Activated B cell treated with CpG ODN at 0.5 μM for 24 hours (primary cell): ENCODE measurements around the gene TNNI2. TPM values are rescaled to one million over a fixed set of nuclear protein-coding genes. Genes with fewer than 3 reads are reported as not detected.

Source experiments
- ATAC-seq: fragments of 200-7000 bp; cut with Tn5 transposase; one replicate; pipeline ENCODE4 v1.10.0; 2021; ENCODE audit warnings: low read depth, mild to moderate bottlenecking, moderate library complexity
- CTCF ChIA-PET: fragments of 350-600 bp; sonication (Branson Sonifier 250); formaldehyde crosslinking; loops from one replicate; lab custom pipeline; 2021; ENCODE audit warnings: antibody characterized with exemption; lab: Charles Lee
- POLR2A ChIA-PET: fragments of 350-600 bp; sonication (Branson Sonifier 250); formaldehyde crosslinking; loops from one replicate; lab custom pipeline; 2021; ENCODE audit warnings: antibody characterized with exemption; lab: Charles Lee
- DNase-seq: peaks from one replicate; pipeline ENCODE4 v3.0.0; 2022
- H3K27ac Mint-ChIP-seq: one replicate; pipeline ENCODE4 v1.8.0; 2020; ENCODE audit warnings: mixed read lengths
- H3K27me3 Mint-ChIP-seq: one replicate; pipeline ENCODE4 v1.8.0; 2021; ENCODE audit warnings: mixed read lengths
- H3K36me3 Mint-ChIP-seq: one replicate; pipeline ENCODE4 v1.8.0; 2021; ENCODE audit warnings: low read depth, mixed read lengths
- H3K4me1 Mint-ChIP-seq: one replicate; pipeline ENCODE4 v1.8.0; 2021; ENCODE audit warnings: mixed read lengths
- H3K4me3 Mint-ChIP-seq: one replicate; pipeline ENCODE4 v1.8.0; 2020; ENCODE audit warnings: mild to moderate bottlenecking, mixed read lengths
- H3K9me3 Mint-ChIP-seq: one replicate; pipeline ENCODE4 v1.8.0; 2020; ENCODE audit warnings: mixed read lengths
- CTCF ChIP-seq: fragments of 200-600 bp; IDR thresholded peaks from one replicate; pipeline ENCODE4 v1.8.0; 2022; ENCODE audit warnings: antibody characterized with exemption, mild to moderate bottlenecking
- intact Hi-C: fragments of 100-400 bp; cut with micrococcal nuclease; formaldehyde crosslinking; loops from one replicate; pipeline ENCODE4 v1.15.1; 2024
- total RNA-seq: library from RNA; stranded (reverse); gene quantifications from 2 replicates; pipeline ENCODE4 v1.2.3, GENCODE V29; 2022

Gene TNNI2
- total RNA-seq, 1 donor from 2014 or later = 1.0 TPM

GRCh38 chr11:1830322-1831223 is 8.2 kb upstream of the TNNI2 start:
- no peaks in the 10 kb centered on the region for H3K36me3 Mint-ChIP-seq
- no peak overlapping the region for H3K4me3 Mint-ChIP-seq
- TF ChIP-seq CTCF = no peak
- DNase-seq (no peak), ATAC-seq (no peak)
- H3K27me3 Mint-ChIP-seq = peaks cover 20% of the 10 kb centered on the region
- CTCF ChIA-PET = interaction anchor here (0.8 to 9.6 kb wide), 3 partner anchors 137 to 177 kb away, joined by 3 to 252 read pairs (median 61); no protein-coding TSS in a partner anchor
- no peaks in the 10 kb centered on the region for H3K9me3 Mint-ChIP-seq
- H3K27ac Mint-ChIP-seq = no peak overlapping the region
- POLR2A ChIA-PET = no interaction called here
- no peaks in the 10 kb centered on the region for H3K4me1 Mint-ChIP-seq
- intact Hi-C loops = no loop called here

- POLR2A ChIA-PET = interaction anchor here (0.8 to 2.1 kb wide), 2 partner anchors 136 to 138 kb away, joined by 3 to 19 read pairs; no protein-coding TSS in a partner anchor
- no peaks in the 10 kb centered on the region for H3K9me3 Mint-ChIP-seq
- CTCF ChIA-PET = interaction anchor here (0.9 to 9.6 kb wide), 11 partner anchors 7 to 319 kb away, joined by 3 to 252 read pairs (median 8); no protein-coding TSS in a partner anchor
- peaks cover 20% of the 10 kb centered on the region for H3K27me3 Mint-ChIP-seq
- no peak overlapping the region for H3K27ac Mint-ChIP-seq
- ATAC-seq (no peak), DNase-seq (peak; percentile 15)
- no peaks in the 10 kb centered on the region for H3K36me3 Mint-ChIP-seq
- intact Hi-C loops = loop anchor here (1.0 to 2.0 kb wide), 2 partner anchors 179 to 285 kb away; no protein-coding TSS in a partner anchor
- no peaks in the 10 kb centered on the region for H3K4me1 Mint-ChIP-seq
- TF ChIP-seq CTCF = no peak
- no peak overlapping the region for H3K4me3 Mint-ChIP-seq
These were observed 7.2 kb upstream of the TNNI2 start for GRCh38 chr11:1831338-1832210.

GRCh38 chr11:1832211-1832919 is 6.4 kb upstream of the TNNI2 start:
- ChIA-PET CTCF (interaction anchor here (0.7 to 9.6 kb wide), 23 partner anchors 8 to 319 kb away, joined by 3 to 252 read pairs (median 4); no protein-coding TSS in a partner anchor), POLR2A (interaction anchor here (0.8 to 2.1 kb wide), 4 partner anchors 19 to 138 kb away, joined by 3 to 19 read pairs (median 6); no protein-coding TSS in a partner anchor)
- H3K27ac Mint-ChIP-seq = no peak overlapping the region
- peaks cover 20% of the 10 kb centered on the region for H3K27me3 Mint-ChIP-seq
- DNase-seq = peak; percentile 76
- TF ChIP-seq CTCF = peak; percentile 82
- intact Hi-C loops = loop anchor here (1.0 to 2.0 kb wide), 2 partner anchors 180 to 286 kb away; no protein-coding TSS in a partner anchor
- no peaks in the 10 kb centered on the region for H3K36me3 Mint-ChIP-seq
- ATAC-seq = peak; percentile 80
- no peak overlapping the region for H3K4me3 Mint-ChIP-seq
- no peaks in the 10 kb centered on the region for H3K9me3 Mint-ChIP-seq
- H3K4me1 Mint-ChIP-seq = peaks cover 1% of the 10 kb centered on the region

- POLR2A ChIA-PET = interaction anchor here (0.8 to 2.1 kb wide), 3 partner anchors 18 to 139 kb away, joined by 3 to 19 read pairs (median 10); no protein-coding TSS in a partner anchor
- CTCF ChIA-PET = interaction anchor here (0.7 to 9.6 kb wide), 22 partner anchors 9 to 318 kb away, joined by 3 to 252 read pairs (median 4); no protein-coding TSS in a partner anchor
- H3K27ac Mint-ChIP-seq = no peak overlapping the region
- DNase-seq (no peak), ATAC-seq (no peak)
- no peak overlapping the region for H3K4me3 Mint-ChIP-seq
- H3K4me1 Mint-ChIP-seq = peaks cover 6% of the 10 kb centered on the region
- peaks cover 18% of the 10 kb centered on the region for H3K27me3 Mint-ChIP-seq
- no peak for TF ChIP-seq CTCF
- intact Hi-C loops = loop anchor here (1.0 to 2.0 kb wide), 2 partner anchors 181 to 286 kb away; no protein-coding TSS in a partner anchor
- H3K9me3 Mint-ChIP-seq = no peaks in the 10 kb centered on the region
- no peaks in the 10 kb centered on the region for H3K36me3 Mint-ChIP-seq
These were observed 5.9 kb upstream of the TNNI2 start for GRCh38 chr11:1832920-1833295.
